Measurements from ENCODE around the gene KBTBD13.

KBTBD13 gene

DNA sequence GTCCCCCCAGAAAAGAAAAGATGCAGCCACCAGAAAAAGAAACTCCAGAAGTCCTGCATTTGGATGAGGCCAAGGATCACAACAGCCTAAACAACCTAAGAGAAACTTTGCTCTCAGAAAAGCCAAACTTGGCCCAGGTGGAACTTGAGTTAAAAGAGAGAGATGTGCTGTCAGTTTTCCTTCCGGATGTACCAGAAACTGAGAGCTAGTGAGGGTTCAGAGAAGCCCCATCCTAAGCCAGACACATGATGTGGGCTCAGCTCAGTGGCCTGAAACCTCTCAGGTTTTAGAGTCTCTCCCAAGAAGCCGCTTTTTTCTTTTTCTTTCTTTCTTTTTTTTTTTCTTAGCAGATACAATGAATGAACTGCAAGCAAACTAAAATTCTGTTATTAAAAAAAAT, 23.6 kb upstream of the KBTBD13 start:
- DNase-seq, result no peak

DNA sequence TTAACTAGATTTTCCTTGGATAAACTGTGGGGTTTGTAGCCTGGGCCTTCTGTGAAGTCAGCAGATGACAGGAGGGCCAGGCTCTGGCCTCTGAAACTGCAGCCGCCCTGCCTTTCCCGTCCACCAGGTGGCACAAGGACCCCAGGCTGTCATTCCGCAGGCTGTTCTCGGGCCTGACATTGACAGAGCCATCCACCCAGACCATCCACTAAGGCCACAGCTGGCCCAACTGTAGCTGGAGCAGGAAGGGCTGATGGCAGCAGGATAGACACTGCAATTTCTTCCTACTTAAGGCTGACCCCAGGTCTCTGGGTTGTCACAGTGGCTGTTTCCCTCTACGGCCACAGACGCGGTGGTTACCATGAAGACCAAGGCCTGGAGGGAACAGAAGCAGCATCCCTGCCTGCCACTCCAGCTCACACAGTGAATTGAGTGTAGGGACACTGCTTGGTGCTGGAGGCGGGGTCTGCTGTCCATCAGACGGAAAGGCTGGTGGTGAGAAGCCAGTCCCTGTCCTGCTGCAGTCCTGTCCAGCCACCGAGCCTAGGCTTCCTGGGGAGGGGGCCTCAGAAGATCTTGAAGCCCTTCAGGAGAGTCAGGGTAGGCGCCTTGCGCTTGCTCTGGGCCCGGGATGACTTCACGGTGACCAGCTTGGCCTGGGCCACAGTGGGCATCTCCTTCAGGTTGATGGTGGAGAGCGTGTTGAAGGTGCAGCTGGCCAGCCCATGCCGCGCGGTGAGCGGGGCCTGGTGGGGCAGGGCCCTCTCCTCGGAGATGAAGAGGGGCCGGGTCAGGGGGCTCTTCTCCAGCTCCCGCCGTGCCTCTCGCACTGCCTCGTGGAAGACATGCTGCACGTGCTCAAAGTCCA, 22.0 kb upstream of the KBTBD13 start:
- peak; percentile 60 for DNase-seq

DNA sequence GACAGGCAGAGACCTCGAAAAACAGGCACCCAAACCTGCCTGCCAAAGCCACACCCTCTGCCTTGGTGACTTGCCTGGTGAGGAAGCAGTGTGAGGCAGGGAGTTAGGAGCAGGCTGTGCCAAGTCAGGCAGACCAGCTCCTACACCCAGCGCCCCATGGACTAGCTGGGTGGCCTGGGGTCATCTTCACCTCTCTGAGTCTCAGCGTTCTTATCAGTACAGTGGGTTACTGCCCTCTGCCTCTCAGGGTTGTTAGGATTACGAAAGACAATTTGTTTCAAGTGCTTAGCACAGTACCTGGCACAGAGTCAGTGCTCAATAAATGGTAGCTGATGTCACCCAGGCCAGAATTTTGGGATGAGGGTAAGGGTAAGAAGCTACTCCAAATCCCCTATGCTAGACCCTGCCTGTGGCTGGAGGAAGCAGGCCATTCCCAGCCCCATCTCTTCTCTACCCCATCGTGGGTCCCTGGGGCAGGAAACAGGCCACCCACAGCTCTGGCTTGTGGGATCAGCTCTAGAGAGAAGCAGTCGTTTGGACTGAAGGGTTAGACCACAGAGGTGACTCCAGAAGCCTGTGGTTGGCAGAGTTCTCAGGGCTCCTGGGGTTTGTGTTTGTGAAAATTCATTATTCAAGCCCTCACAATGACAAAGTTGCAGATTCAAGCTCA, 21.2 kb upstream of the KBTBD13 start:
- DNase-seq, result no peak

DNA sequence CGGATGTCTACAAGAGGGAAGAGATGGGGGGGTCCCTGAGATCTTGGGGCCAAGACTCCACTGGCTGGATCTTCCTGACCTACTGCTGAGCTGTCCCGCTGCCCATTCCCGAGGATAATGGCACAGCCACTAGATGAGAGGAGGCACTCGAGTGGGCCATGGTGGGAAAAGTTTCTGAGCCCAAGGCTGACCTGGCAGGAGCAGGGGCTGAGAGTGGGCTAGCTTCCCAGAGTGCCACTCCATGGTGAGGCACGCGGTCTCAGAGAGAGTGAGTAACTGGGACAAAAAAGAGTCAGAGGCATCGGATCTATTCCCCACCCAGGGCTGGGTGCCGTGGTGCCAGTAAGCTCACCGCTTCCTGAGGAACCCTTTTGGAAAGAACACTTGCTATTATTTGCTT, 20.4 kb upstream of the KBTBD13 start:
- DNase-seq, result no peak

DNA sequence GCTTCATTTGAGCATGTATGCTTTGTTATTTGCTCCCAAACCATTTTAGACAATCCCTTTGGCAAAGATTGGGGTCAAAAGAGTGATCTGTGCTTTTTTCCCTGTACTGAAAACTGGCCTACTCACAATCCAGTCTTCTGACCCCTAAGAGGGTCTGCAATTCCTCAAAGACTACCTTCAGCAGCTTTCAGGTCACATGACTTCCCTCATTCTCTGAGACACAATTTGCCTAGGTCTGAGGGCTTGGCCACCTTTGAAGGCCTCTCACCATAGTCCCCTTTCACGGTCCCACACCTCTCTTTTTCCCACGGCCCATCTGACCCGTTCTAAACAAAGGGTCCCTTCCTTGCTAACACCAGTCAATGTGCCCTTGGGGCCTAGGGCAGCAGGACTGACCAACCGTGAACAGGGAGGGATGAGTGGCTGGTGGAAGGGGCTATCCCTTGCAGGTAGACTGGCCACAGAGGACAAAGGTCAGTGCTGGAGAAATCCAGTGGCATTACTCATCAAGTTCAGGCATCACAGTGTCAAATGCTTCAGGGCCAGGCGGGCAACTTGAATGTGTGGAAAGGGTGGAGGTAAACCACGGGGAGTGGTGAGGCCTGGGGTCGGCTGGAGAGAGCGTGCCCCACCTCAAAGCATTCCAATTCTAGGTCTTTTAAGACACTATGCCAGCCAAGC, 19.5 kb upstream of the KBTBD13 start:
- no peak for DNase-seq

DNA sequence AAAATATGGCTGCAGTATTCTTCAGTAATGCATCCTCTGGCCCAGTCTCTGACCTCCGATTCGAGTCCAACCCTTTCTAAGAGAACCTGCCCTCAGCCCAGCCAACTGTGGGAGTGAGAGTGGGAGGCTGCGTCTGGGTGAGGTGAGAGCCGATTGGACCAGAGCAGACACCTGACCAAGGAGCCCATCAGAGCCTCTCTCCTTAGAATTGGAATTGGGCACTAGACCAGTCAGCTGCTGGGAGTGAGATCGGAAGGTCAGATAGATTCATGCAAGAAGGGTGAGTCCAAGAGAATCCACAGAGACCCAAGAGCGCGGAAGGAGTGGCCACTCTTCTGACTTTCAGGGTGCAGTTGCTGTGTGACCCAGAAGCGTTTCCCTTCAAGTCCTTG, 19.0 kb upstream of the KBTBD13 start:
- DNase-seq, result no peak

DNA sequence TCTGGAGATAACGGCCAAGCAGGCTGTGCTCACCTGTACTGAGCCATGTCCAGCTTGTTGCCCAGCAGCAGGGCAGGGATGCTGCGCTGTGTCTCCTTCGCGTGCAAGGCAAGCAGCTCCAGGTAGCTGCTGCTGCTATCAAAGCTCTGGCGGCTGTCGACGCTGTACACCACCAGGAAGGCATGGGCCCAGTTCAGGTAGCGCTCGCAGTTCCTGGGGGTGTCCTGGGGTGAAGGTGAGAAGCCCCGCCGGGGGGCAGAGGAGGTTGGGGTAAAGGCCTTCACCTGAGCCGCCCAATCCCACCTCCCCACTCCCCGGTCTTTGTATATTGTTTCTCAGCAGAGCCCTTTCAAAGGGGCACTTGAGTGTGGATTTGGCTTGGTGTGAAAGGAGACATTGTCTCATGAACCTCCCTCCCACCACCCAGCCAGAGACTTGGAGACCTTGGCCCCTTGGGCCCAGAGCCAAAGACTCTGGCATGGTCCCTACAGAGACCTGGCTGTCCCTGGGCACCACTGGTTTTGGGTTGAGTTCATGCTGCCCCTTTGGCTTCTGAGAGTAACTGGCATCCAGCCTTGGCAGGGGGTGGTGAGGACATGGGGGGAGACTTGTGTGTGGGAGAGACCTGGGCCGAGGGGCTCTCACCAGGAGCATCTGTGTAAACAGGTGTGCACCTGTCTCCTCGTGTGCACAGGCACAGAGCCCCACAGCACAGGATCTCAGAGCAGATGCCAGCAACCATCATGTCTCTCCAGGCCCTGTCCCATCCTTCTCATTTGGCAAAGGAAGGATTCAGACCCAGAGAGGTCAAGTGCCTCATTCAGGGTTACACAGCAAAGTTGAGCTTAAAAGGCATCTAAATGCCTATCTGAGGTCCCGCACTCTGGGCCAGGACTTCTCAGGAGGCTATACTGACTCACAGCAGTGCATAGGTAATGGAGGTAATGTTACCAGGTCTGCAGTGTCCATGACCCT, 17.9 kb upstream of the KBTBD13 start:
- DNase-seq, result no peak

DNA sequence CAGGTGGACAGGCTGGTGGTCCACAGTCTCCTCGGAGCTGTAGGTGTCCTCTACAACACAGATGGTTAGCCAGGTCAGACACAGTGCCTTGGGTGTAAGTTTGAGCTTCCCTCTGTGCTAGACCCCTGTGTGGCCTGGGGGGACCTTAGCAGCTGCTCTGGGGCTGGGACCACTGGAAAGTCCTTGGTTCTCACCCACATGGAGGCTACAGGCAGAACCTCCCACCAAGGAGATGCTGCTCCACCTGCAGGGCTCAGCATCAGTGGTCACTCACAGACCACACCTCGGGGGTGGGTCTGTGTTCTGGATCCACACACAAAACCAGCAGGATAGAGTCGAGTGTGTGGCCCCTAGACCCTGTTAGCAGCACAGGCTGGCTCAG, 17.2 kb upstream of the KBTBD13 start:
- DNase-seq, result no peak

DNA sequence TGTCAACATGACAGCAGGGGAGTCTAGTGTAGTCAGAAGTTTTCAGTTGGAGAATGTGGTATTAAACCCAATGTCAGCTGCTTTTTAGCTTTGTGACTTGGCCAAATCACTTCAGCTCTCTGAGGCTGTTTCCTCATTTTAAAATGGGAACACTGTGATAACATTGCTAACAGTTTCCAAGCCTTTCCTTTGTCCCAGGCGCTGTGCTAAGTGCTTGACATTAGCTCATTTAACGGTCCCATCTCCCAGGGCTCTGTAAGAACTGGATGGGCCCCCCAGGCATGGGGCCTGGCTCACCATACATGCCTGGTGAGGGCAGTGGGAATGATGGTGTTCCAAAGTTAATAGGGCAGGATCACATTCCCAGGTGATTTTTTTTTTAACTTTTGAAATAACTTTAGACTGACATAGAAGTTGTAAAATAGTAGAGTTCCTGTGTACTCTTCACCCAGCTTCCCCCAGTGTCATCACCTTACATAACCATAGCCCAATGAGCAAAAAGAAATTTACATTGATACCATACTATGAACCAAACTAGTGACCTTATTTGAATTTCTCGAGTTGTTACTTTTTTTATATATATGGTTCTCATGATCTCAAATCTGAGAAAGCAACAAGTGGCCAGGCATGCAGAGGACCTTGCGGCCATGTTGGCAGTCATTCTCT, 16.5 kb upstream of the KBTBD13 start:
- no peak for DNase-seq

DNA sequence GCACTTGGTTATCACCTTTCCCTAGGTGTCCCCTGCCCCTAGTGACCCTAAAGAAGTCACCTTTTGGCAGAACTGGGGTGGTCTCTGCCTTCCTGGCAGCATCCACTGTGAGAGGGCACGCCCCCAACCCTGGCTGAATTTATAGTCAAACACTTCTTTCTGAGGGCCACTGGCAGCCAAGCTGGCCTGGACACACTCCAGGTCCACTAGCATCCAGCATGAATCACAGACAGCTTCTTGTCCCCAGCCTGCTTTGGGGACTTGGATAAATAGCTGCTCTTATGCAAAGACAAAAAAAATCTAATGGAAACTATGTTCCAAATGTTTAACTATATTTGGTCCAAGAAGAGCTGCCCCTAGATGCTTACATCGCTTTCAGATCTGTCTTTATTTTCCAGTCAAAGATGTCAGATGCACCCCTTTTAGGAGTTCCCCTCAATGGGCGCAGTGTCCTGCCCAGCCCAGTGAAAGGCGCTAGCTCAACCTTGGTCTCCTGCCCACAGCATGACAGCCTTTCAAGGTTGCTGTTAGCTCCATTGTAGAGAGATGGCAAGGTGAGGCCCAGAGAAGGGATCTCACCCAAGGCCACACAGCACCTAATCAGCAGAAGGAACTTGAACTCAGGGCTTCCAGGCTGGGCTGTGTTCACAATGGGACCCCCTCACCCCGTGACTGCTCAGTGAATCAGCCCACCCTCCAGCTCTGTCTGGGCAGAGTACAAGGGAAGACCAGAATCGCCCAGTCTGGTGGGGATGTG, 15.7 kb upstream of the KBTBD13 start:
- no peak for DNase-seq

DNA sequence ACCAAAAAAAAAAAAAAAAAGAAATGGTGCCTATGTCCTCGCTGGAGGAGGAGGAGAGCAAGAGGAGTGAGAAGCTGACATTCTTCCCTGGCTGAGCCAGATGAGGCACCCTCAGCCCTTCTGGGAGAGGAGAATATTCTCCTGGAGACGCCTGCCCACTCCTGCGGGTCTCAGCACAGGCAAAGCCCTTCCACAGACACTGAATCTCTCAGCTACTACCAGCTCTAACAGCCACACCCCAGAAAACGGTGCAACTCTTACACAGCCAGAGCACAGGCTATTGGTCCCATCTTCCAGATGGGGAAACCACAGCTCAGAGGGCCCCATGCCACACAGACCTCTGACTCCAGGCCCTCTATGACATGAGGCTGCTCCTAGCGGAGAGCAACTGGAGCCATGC, 14.5 kb upstream of the KBTBD13 start:
- DNase-seq, result no peak

DNA sequence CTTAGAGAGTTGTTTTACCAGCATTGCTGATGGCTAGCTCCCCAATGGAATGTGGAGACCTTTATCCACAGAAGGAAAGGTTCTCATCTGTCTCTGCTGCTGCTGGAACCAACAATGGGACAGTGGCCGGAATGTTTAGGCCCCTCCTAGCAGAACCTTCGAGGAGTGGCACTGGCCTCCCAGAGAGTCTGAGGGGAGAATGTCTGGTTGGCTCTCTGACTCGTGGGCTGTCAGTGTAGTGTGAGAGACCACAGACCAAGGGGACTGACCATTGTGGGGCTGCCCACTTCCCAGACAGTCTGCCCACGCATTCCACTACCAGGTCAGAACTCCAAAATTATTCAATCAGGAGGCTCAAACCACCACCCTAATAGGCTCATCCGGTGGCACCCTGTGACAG, 13.8 kb upstream of the KBTBD13 start:
- no peak for DNase-seq

DNA sequence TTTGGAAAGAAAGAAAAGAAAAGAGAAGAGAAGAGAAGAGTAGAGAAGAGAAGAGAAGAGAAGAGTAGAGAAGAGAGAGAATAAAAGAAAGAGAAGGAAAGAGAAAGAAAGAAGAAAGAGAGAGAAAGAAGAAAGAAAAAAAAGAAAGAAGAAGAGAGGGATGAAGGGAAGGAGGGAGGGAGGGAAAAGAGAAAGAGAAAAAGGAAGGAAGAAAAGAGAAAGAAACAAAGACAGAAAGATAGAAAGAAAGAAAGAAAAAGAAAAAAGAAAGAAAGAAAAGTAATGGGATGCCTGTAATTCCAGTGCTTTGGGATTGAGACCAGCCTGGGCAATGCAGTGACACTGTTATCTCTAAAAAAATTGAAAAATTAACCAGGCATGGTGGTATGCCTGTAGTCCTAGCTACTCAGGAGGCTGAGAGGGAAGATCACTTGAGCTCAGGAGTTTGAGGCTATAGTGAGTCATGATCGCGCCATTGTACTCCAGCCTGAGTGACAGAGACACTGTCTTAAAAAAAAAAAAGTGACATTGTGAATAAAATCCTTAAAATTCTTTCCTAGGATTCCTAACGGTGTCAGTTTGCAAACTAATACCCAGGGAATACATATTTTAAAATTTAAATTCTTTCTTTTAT, 10.4 kb upstream of the KBTBD13 start:
- no peak for DNase-seq

DNA sequence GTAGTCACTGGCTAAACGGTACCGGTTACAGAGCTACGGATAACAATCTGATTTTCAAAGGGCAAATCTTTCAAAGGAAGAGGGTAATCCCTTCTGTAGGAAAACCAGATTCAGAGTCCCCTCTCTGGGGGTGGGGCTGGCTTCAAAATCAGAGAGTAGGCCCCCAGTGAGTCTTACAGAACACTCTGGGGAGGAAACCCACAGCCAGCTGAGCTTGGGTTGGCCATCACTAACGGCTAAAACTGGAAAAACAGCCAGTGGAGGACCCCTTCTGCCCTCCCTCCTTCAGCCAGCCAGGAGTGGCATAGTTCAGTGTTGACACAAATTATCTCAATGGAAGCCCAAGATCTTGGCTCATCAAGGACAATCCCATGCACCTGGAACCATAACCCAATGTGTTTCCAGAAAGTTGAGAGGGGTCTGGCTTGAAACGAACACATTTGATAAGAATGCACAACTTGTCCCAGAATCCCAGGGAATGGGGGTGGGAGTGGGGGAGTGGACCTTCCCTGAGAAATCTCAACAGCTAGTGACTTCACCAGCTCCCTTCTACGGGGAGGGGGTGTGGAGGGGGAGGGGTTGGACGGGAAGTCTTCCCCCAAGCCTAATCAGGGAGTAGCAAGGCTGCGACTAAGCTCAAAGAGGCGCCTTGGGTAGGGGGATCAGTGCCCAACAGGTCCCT, 9.8 kb upstream of the KBTBD13 start:
- no peak for DNase-seq

DNA sequence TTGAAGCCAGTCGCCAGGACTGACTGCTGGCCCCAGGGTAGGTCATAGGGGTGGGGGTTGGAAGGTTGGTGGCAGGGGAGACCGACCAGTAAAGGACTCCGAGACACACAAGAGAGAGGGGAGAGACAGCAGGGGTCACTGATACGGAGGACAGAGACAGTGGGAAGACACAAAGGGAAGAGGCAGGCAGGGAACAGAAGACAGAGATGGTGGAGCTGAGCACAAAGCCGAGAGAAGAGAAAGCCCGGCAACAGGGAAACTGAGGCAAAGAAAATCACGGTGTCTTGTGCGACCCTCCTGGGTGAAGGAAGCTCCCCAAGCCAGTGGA, 9.3 kb upstream of the KBTBD13 start:
- DNase-seq, result no peak

DNA sequence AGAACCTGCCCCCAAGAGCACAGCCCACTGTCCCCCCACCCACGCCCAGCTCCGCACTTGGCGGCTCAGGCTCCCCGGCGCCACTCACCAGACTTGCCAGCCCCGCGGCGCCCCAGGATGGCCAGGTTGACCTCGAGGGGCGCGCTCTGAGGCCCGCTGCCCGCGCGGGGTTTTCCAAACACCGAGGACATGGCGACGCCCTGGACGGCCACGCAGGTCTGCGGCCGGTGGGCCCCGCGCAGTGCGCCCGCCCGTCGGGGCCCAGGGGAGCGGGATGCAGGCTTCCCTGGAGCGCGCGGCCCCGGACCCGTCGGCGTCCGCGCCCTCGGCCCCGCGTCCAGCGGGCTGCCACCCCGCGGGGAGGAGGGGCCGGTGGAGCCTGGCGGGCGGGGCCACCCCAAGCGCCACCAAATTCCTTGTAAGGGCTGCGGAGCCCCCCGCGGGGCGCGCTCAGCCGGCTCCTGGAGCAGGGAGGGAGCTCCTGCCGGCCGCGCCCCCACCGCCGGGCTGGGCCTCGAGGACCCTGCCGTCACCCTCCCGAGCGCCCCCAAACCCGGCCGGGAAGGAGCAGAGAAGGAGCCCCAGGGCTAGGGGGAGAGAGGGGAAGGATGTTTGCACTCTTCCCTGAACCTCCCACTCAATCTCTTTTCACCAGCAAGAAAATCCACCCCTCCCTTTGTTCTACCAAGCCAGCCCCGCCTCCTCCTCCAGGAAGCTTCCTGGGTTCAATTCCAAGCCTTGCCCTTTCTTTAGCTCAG, 8.7 kb upstream of the KBTBD13 start, which contains the start of gene RASL12:
Gene RASL12, minus strand, starts transcription at position 347 of the 758 bp plus-strand sequence. Its CDS starts 156 bp downstream, at position 191.
- DNase-seq, result no peak

DNA sequence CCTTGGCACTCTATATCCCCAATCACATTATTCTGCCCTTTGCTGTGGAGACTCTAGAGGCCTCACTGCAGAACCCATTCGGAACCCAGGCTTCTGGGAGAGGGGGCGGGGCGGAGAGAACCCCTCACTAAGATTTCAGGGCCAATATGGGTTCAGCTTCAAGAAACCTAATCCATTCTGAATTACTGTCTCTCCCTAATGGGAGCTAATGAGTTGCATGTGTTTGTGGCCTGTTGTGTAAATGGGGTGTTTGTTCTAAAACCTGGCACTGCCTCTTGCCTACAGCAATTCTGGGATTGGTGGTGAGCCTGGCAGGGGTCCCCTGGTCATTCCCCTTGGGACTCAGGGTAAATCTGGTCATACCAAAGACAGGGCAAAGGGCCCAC, 8.2 kb upstream of the KBTBD13 start:
- DNase-seq, result no peak

DNA sequence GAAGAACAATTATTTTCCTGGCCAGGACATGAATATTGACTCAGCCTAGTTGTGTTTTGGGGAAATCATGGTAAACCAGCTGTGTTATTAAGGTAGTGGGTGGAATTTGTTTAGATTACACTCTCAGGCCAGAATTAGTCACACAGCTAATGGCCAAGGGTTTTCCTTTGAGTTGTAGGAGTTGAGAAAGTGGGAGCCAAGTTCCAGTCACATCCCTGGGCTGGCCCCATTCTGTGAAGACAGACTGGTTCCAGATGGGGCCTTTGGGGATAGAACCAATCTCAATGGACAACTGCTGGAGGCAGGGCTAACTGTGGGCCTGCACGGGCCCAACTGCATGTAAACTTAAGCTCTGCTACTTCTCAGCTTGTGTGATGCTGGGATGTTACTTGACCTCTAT, 7.4 kb upstream of the KBTBD13 start:
- no peak for DNase-seq

DNA sequence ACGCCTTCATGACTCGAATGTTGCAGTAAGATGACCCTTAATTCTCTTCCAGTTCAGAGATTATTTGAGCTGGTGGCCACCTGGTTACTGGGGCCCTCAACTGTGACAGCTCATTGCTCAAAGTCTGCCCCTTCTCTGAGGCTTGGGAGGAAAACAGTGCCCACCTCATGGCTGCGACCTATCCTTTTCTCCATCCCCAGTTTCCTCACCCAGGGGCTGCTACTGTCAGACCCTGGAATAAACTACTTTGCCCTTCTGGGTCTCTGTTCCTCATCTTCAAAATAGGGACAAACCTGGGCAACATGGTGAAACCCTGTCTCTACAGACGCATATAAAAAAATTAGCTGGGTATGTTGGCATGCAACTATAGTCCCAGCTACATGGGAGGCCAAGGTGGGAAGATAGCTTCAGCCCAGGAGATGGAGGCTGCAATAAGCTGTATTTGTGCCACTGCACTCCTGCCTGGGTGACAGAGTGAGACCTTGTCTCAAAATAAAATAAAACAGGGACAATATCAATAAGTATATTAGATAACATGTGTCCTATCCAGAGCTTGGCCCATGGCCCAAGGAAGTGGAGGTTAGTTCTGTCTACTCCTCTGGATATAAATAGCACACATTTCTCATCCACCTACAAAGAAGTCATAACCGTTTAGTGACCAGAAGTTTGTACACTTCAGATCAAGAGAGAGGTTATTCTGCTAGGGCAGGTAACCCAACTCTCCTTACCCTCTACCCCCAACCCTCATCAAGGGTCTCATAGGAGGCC, 6.6 kb upstream of the KBTBD13 start:
- DNase-seq, result no peak

Measured in SHP77 treated with DMSO at 0.1 percent for 48 hours (cell line).